Caco-2 (cell line): ENCODE data around the gene HERC2. TPM values are rescaled to one million over a fixed set of nuclear protein-coding genes. Genes with fewer than 3 reads are reported as not detected.

Experiments used
- BruUV-seq: library from RNA; stranded (reverse); fragments of 400-500 nt; replicated peaks from 2 replicates; lab custom pipeline; 2021; lab: Mats Ljungman, UMichigan
- CTCF ChIA-PET: fragments of 300-600 bp; sonication (Branson Sonifier 250); formaldehyde crosslinking; loops from one replicate; lab custom pipeline; 2022; ENCODE audit warnings: antibody characterized with exemption; lab: Charles Lee
- POLR2A ChIA-PET: fragments of 300-600 bp; sonication (Branson Sonifier 250); formaldehyde crosslinking; loops from one replicate; lab custom pipeline; 2022; ENCODE audit warnings: antibody characterized with exemption; lab: Charles Lee
- DNase-seq, 2 experiments: peaks; one replicate each; pipeline versions ENCODE4 v3.0.0 to v3.0.0-alpha.2; 2020 to 2022
- H3K27me3 ChIP-seq: replicated peaks from 2 replicates; pipeline ENCODE4 v1.6.0; 2011; ENCODE audit warnings: low read length; ENCODE audit not compliant: control insufficient read depth, insufficient read depth
- H3K36me3 ChIP-seq: 2 replicates; pipeline ENCODE4 v1.5.1; 2011; ENCODE audit warnings: low read length; ENCODE audit not compliant: control insufficient read depth, insufficient read depth
- H3K4me1 ChIP-seq: fragments of 250-450 bp; sonication (Bioruptor Pico); 2 replicates; pipeline ENCODE4 v1.5.1; 2020; ENCODE audit warnings: mild to moderate bottlenecking
- H3K4me3 ChIP-seq: 2 replicates; pipeline ENCODE4 v1.5.1; 2011; ENCODE audit warnings: low read depth, mild to moderate bottlenecking, control low read depth, low read length
- H3K9me3 ChIP-seq: fragments of 250-450 bp; sonication (Bioruptor Pico); 2 replicates; pipeline ENCODE4 v1.5.1; 2020; ENCODE audit warnings: mild to moderate bottlenecking, moderate library complexity
- H3K27ac Mint-ChIP-seq: one replicate; pipeline ENCODE4 v1.8.0; 2022; ENCODE audit warnings: mixed read lengths; ENCODE audit not compliant: unreplicated experiment
- H3K27me3 Mint-ChIP-seq: one replicate; pipeline ENCODE4 v1.8.0; 2022; ENCODE audit warnings: mixed read lengths; ENCODE audit not compliant: insufficient read depth, unreplicated experiment
- H3K36me3 Mint-ChIP-seq: one replicate; pipeline ENCODE4 v1.8.0; 2022; ENCODE audit warnings: mild to moderate bottlenecking, mixed read lengths; ENCODE audit not compliant: insufficient read depth, unreplicated experiment
- H3K4me1 Mint-ChIP-seq: one replicate; pipeline ENCODE4 v1.8.0; 2022; ENCODE audit warnings: low read depth, mixed read lengths; ENCODE audit not compliant: unreplicated experiment
- H3K4me3 Mint-ChIP-seq: one replicate; pipeline ENCODE4 v1.8.0; 2022; ENCODE audit warnings: mild to moderate bottlenecking, moderate library complexity, mixed read lengths; ENCODE audit not compliant: unreplicated experiment
- H3K9me3 Mint-ChIP-seq: one replicate; pipeline ENCODE4 v1.8.0; 2022; ENCODE audit warnings: mixed read lengths; ENCODE audit not compliant: unreplicated experiment
- CTCF ChIP-seq, 2 experiments: fragments of 200-600 bp in 1 of 2; IDR thresholded peaks; 1 replicate in 1 of 2; 2 replicates in 1 of 2; pipeline versions ENCODE4 v1.5.1 to v1.8.0; 2011 to 2022; ENCODE audit warnings: antibody characterized with exemption in 1 of 2, control low read depth in 1 of 2, inconsistent platforms in 1 of 2, low read depth in 1 of 2, low read length in 1 of 2, mild to moderate bottlenecking in 1 of 2, moderate library complexity in 1 of 2; ENCODE audit not compliant: insufficient read depth in 1 of 2, severe bottlenecking in 1 of 2, unreplicated experiment in 1 of 2
- intact Hi-C: fragments of 100-400 bp; cut with micrococcal nuclease; formaldehyde crosslinking; loops from one replicate; pipeline ENCODE4 v1.10.0; 2022; ENCODE audit not compliant: unreplicated experiment
- total RNA-seq: library from RNA; stranded (reverse); gene quantifications from 2 replicates; pipeline ENCODE4 v1.2.3, GENCODE V29; 2022

Gene HERC2
- total RNA-seq, 1 experiment from 2014 or later: 76.9 TPM

- Histone ChIP-seq H3K36me3 (no peaks in the 10 kb centered on the region; the same call in 1 of the 2 replicates), H3K4me3 (no peak overlapping the region), H3K4me1 (peaks cover 7% of the 10 kb centered on the region; the same call in 1 of the 2 replicates), H3K9me3 (no peaks in the 10 kb centered on the region), H3K27me3 (no peaks in the 10 kb centered on the region)
- BruUV-seq: no TSS peak
- DNase-seq: no peak
- ChIA-PET CTCF (no interaction called here), POLR2A (no interaction called here)
- TF ChIP-seq CTCF (IDR thresholded peaks at IDR 0.05; ENCODE audit: insufficient read depth in 1 of 2, low read depth in 1 of 2, low read length in 1 of 2, severe bottlenecking in 1 of 2, unreplicated experiment in 1 of 2): no peak
- Mint-ChIP-seq H3K4me3 (no peak overlapping the region), H3K27me3 (peaks cover 9% of the 10 kb centered on the region), H3K4me1 (peaks cover 11% of the 10 kb centered on the region), H3K9me3 (no peaks in the 10 kb centered on the region), H3K27ac (no peak overlapping the region), H3K36me3 (peaks cover 14% of the 10 kb centered on the region)
- intact Hi-C loops: no loop called here
Observed at GRCh38 chr15:28101983-28102441, 220.0 kb downstream of the HERC2 start.

GRCh38 chr15:28101201-28101600, 220.8 kb downstream of the HERC2 start:
- CTCF ChIA-PET: no interaction called here

GRCh38 chr15:28100516-28101195, 221.3 kb downstream of the HERC2 start:
- H3K36me3 Mint-ChIP-seq: peaks cover 7% of the 10 kb centered on the region
- no TSS peak for BruUV-seq
- no peaks in the 10 kb centered on the region for H3K9me3 Mint-ChIP-seq
- H3K4me3 ChIP-seq: no peak overlapping the region
- no peak for TF ChIP-seq CTCF (IDR thresholded peaks at IDR 0.05; ENCODE audit: insufficient read depth in 1 of 2, low read depth in 1 of 2, low read length in 1 of 2, severe bottlenecking in 1 of 2, unreplicated experiment in 1 of 2)
- peaks cover 11% of the 10 kb centered on the region for H3K4me1 Mint-ChIP-seq
- peaks cover 9% of the 10 kb centered on the region for H3K27me3 Mint-ChIP-seq
- no peaks in the 10 kb centered on the region for H3K27me3 ChIP-seq
- no peak for DNase-seq
- intact Hi-C loops: no loop called here
- peaks cover 7% of the 10 kb centered on the region for H3K4me1 ChIP-seq
- CTCF ChIA-PET: interaction anchor here (1.7 kb wide), 1 partner anchor 25 kb away, joined by 22 read pairs; no protein-coding TSS in a partner anchor
- no peaks in the 10 kb centered on the region for H3K9me3 ChIP-seq
- no peak overlapping the region for H3K27ac Mint-ChIP-seq
- no peaks in the 10 kb centered on the region; the same call in 1 of the 2 replicates for H3K36me3 ChIP-seq
- POLR2A ChIA-PET: no interaction called here
- H3K4me3 Mint-ChIP-seq: peak overlapping the region; percentile 71

More at GRCh38 chr15:28101201-28101600, 220.8 kb downstream of the HERC2 start:
- Histone ChIP-seq H3K36me3 (no peaks in the 10 kb centered on the region; the same call in 1 of the 2 replicates), H3K27me3 (no peaks in the 10 kb centered on the region), H3K4me1 (peaks cover 7% of the 10 kb centered on the region), H3K4me3 (no peak overlapping the region), H3K9me3 (no peaks in the 10 kb centered on the region)
- Mint-ChIP-seq H3K9me3 (no peaks in the 10 kb centered on the region), H3K36me3 (peaks cover 13% of the 10 kb centered on the region), H3K27ac (no peak overlapping the region), H3K27me3 (peaks cover 9% of the 10 kb centered on the region), H3K4me1 (peaks cover 11% of the 10 kb centered on the region), H3K4me3 (no peak overlapping the region)
- DNase-seq: no peak
- intact Hi-C loops: no loop called here
- BruUV-seq: no TSS peak
- POLR2A ChIA-PET: no interaction called here
- no peak for TF ChIP-seq CTCF (IDR thresholded peaks at IDR 0.05; ENCODE audit: insufficient read depth in 1 of 2, low read depth in 1 of 2, low read length in 1 of 2, severe bottlenecking in 1 of 2, unreplicated experiment in 1 of 2)
